Fibroblast of lung (primary cell): ENCODE measurements around the gene ZFAND2B. TPM values are rescaled to one million over a fixed set of nuclear protein-coding genes. Genes with fewer than 3 reads are reported as not detected.
A peak's percentile ranks its signal among the peaks of the same experiment; 100 is the strongest.

Experiments used
- DNase-seq, 2 donors: peaks; one replicate each; pipeline versions ENCODE4 v3.0.0 to v3.0.0-alpha.2; 2010; ENCODE audit warnings: low read depth in 2 of 2
- H2AFZ ChIP-seq: 2 replicates; pipeline ENCODE4 v1.5.1; 2012; ENCODE audit warnings: low read length, control low read depth, inconsistent platforms
- H3K27ac ChIP-seq: 2 replicates; pipeline ENCODE4 v1.5.1; 2011; ENCODE audit warnings: low read length, control low read depth; ENCODE audit not compliant: insufficient read depth
- H3K27me3 ChIP-seq: 2 replicates; pipeline ENCODE4 v1.5.1; 2011; ENCODE audit warnings: mild to moderate bottlenecking, low read length; ENCODE audit not compliant: control insufficient read depth, insufficient read depth
- H3K36me3 ChIP-seq: 2 replicates; pipeline ENCODE4 v1.5.1; 2011; ENCODE audit warnings: low read length; ENCODE audit not compliant: control insufficient read depth, insufficient read depth
- H3K4me1 ChIP-seq: 2 replicates; pipeline ENCODE4 v1.5.1; 2011; ENCODE audit warnings: low read length; ENCODE audit not compliant: control insufficient read depth, insufficient read depth; ENCODE audit errors: extremely low read depth
- H3K4me2 ChIP-seq: 2 replicates; pipeline ENCODE4 v1.5.1; 2011; ENCODE audit warnings: low read length, control low read depth; ENCODE audit not compliant: insufficient read depth; ENCODE audit errors: extremely low read depth
- H3K4me3 ChIP-seq, 4 experiments: fragments of 200-600 bp in 1 of 4; sonication (generic) in 1 of 4; replicated peaks in 1 of 4; 2 replicates each; pipeline ENCODE4 v1.5.1; 2011 to 2016; ENCODE audit warnings: low read length in 4 of 4, low read depth in 3 of 4, mild to moderate bottlenecking in 3 of 4, control low read depth in 2 of 4, inconsistent platforms in 1 of 4, mixed read lengths in 1 of 4; ENCODE audit not compliant: insufficient read depth in 1 of 4; ENCODE audit errors: control extremely low read depth in 1 of 4
- H3K79me2 ChIP-seq: 2 replicates; pipeline ENCODE4 v1.5.1; 2012; ENCODE audit warnings: mild to moderate bottlenecking, low read length, inconsistent platforms; ENCODE audit not compliant: control insufficient read depth, insufficient read depth
- H3K9ac ChIP-seq: 2 replicates; pipeline ENCODE4 v1.5.1; 2011; ENCODE audit warnings: mild to moderate bottlenecking, low read length, control low read depth; ENCODE audit not compliant: insufficient read depth
- H3K9me3 ChIP-seq: 2 replicates; pipeline ENCODE4 v1.5.1; 2012; ENCODE audit warnings: low read depth, low read length; ENCODE audit not compliant: control insufficient read depth, insufficient read depth
- H4K20me1 ChIP-seq: 2 replicates; pipeline ENCODE4 v1.5.1; 2011; ENCODE audit warnings: low read length; ENCODE audit not compliant: control insufficient read depth, insufficient read depth; ENCODE audit errors: extremely low read depth
- EZH2 ChIP-seq: IDR thresholded peaks from 2 replicates; pipeline ENCODE4 v1.5.1; 2012; ENCODE audit warnings: low read length, control low read depth, mild to moderate bottlenecking; ENCODE audit errors: missing control alignments
- polyA plus RNA-seq, 2 donors: library from polyadenylated mRNA; depleted of rRNA in 1 of 2; stranded (reverse) in 1 of 2; unstranded in 1 of 2; fragments of >200 nt; gene quantifications; 2 replicates each; pipeline ENCODE4 v1.2.1, GENCODE V29; 2011 to 2012; ENCODE audit warnings: missing spikeins in 1 of 2
- total RNA-seq: library from RNA; depleted of rRNA; stranded (reverse); fragments of >200 nt; gene quantifications from 2 replicates; pipeline ENCODE4 v1.2.1, GENCODE V29; 2014
- TF ChIP-seq, protein P1 (sequence below), 2 donors: IDR thresholded peaks in 1 of 2; conservative IDR thresholded peaks in 1 of 2; 1 replicate in 1 of 2; 2 replicates in 1 of 2; pipeline ENCODE4 v1.5.1; 2011 to 2012; ENCODE audit warnings: low read length in 2 of 2, control low read depth in 1 of 2, inconsistent platforms in 1 of 2, low read depth in 1 of 2, mild to moderate bottlenecking in 1 of 2

ZFAND2B gene
- total and polyA plus RNA-seq, 2 donors (not counting 1 experiment from before 2014, with no cell fraction given) = 26.8 to 40.0 TPM

DNA sequence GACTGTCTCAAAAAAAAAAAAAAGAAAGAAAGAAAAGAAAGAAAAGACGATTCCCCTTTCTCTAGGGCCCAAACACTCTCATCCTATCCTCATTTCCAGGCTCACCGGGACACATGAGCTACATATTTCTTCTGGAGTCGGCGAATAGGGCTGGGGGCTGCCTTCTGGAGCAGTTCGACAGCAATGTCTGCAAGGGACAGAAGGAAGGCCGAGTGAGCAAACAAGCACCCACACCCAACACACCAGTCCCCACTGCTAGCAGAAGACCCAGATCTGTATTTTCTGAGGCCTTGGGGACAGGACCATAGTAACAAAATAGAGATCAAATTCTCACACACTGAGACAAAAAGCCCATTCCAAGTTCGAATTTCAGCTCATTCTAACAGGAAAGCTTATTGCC lies 31.1 kb upstream of the ZFAND2B start:
- H3K79me2 ChIP-seq = peaks cover 23% of the 10 kb centered on the region
- no peak overlapping the region for H3K27ac ChIP-seq
- H3K9me3 ChIP-seq = no peaks in the 10 kb centered on the region
- H3K9ac ChIP-seq = no peak overlapping the region
- peak overlapping the region; percentile 97 for H3K4me2 ChIP-seq
- H3K4me1 ChIP-seq = peaks cover 12% of the 10 kb centered on the region
- H3K36me3 ChIP-seq = peaks cover 13% of the 10 kb centered on the region
- H2AFZ ChIP-seq = no peak overlapping the region
- peak overlapping the region; percentile 70 to 93 (median 78) for H3K4me3 ChIP-seq
- H4K20me1 ChIP-seq = no peaks in the 10 kb centered on the region
- TF ChIP-seq, protein P1, sequence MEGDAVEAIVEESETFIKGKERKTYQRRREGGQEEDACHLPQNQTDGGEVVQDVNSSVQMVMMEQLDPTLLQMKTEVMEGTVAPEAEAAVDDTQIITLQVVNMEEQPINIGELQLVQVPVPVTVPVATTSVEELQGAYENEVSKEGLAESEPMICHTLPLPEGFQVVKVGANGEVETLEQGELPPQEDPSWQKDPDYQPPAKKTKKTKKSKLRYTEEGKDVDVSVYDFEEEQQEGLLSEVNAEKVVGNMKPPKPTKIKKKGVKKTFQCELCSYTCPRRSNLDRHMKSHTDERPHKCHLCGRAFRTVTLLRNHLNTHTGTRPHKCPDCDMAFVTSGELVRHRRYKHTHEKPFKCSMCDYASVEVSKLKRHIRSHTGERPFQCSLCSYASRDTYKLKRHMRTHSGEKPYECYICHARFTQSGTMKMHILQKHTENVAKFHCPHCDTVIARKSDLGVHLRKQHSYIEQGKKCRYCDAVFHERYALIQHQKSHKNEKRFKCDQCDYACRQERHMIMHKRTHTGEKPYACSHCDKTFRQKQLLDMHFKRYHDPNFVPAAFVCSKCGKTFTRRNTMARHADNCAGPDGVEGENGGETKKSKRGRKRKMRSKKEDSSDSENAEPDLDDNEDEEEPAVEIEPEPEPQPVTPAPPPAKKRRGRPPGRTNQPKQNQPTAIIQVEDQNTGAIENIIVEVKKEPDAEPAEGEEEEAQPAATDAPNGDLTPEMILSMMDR (conservative IDR thresholded peaks at IDR 0.05 in 1 of 2, IDR thresholded peaks at IDR 0.05 in 1 of 2; ENCODE audit: low read depth in 1 of 2, low read length in 2 of 2) = no peak
- TF ChIP-seq EZH2 = no peak
- DNase-seq = no peak
- no peaks in the 10 kb centered on the region for H3K27me3 ChIP-seq

DNA sequence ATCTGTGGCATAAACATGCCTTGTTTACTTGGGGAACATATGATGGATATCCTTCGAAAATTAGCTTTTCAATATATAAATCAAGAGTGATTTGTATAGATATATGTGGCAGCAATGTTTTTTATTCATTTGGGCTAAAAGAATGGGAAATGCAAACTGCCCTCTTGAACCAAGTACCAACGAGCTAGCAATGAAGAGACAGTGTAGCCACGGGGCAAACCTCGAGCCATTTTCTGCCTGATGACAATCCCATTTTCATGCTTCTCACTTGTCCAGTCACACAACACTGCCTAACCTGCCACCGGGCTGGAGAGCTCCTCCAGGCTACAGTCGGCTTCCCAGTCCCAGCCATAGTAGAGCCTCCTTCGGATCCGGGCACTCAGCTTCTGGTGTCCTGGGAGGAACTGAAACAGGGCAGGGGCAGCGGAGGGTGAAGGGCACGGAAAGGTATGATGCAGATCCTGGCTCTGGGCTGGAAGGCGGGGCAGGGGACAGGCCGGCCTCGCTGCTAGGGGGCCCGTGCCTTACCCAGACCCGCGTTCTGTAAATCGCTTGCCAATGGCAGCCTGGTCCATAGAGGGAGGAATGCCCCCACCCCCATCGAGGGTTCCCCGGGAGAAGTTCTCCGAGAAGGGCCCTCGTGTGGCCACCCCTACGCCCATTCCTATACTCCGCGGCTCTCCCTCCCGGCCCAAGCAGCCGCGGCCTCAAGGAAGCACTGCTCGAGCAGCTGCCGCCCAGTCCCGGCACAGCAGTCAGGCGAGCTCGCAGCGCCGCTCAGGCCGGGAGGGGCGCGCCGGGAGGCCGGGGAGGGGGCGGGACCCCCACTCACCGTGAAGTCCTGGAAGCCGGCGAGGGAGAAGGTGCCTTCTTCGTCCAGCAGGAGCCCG lies 30.4 kb upstream of the ZFAND2B start:
- Histone ChIP-seq H2AFZ (peak overlapping the region; percentile 61), H3K4me1 (peaks cover 12% of the 10 kb centered on the region), H3K27me3 (no peaks in the 10 kb centered on the region), H3K9me3 (no peaks in the 10 kb centered on the region), H3K4me3 (peak overlapping the region; percentile 70 to 93 (median 78)), H3K27ac (peak overlapping the region; percentile 98), H3K4me2 (peak overlapping the region; percentile 97), H3K36me3 (peaks cover 13% of the 10 kb centered on the region), H3K79me2 (peaks cover 23% of the 10 kb centered on the region), H3K9ac (peak overlapping the region; percentile 70), H4K20me1 (no peaks in the 10 kb centered on the region)
- TF ChIP-seq, protein P1 (conservative IDR thresholded peaks at IDR 0.05 in 1 of 2, IDR thresholded peaks at IDR 0.05 in 1 of 2; ENCODE audit: low read depth in 1 of 2, low read length in 2 of 2) = peak in 1 of 2 donors; percentile 4
- TF ChIP-seq EZH2 = no peak
- peak; percentile 27 to 38 for DNase-seq

DNA sequence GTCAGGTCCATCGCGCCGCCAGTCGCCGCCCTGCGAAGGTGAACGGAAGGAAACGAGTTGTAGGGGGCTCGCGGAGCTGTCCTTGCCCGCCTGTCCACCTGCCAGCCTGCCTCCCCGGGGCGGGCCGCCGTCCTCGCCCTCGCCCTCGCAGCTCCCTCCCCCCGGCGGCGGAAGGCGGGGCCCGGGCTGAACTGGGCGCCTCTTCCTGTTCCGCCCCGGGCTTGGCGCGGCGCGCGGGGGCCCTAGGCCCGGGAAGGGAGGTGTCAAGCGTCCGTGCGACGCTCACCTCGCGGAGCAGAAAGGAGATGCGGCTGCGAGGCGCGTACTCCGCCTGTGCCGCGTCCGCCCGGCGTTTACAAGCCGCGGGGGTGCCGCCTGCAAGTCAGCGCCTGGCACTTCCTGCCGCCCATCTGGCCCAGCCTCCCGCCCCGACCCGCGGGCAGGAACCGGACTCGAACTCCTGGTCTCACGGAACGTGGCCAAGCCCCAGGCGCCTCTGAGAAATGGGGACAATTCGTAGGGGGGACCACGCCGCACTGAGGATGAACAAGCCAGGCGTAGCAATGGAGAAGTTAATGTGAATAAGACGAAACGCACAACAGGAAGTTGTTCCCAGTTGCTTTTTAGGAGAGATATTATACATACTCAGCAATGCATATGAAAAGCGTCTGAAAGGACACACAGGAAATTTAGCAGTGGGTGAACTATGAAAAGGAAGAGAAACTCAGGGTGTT lies 29.6 kb upstream of the ZFAND2B start, which contains the start of gene CNPPD1:
Gene CNPPD1 (minus strand): TSS at position 108 of the 734 bp plus-strand sequence. CDS start 97 bp downstream, at position 11.
- Histone ChIP-seq H3K4me2 (peak within 1 kb of the TSS; percentile 98), H3K4me3 (peak within 1 kb of the TSS; percentile 70 to 93 (median 80)), H3K9me3 (no peaks in the 10 kb centered on the region), H3K9ac (peak within 1 kb of the TSS; percentile 91), H3K79me2 (peaks cover 23% of the 10 kb centered on the region), H2AFZ (peak within 1 kb of the TSS; percentile 91), H4K20me1 (no peaks in the 10 kb centered on the region), H3K27ac (peak within 1 kb of the TSS; percentile 98), H3K4me1 (peaks cover 9% of the 10 kb centered on the region), H3K36me3 (peaks cover 17% of the 10 kb centered on the region), H3K27me3 (no peaks in the 10 kb centered on the region)
- TF ChIP-seq, protein P1 (conservative IDR thresholded peaks at IDR 0.05 in 1 of 2, IDR thresholded peaks at IDR 0.05 in 1 of 2; ENCODE audit: low read depth in 1 of 2, low read length in 2 of 2) = no peak
- no peak for TF ChIP-seq EZH2
- peak; percentile 75 to 76 for DNase-seq
